Large intestine (tissue), 12 donors: Measurements from ENCODE around the gene ZCCHC14. TPM values are rescaled to one million over a fixed set of nuclear protein-coding genes. Genes with fewer than 3 reads are reported as not detected.
A peak's percentile ranks its signal among the peaks of the same experiment; 100 is the strongest.

ENCODE experiments used
- DNase-seq, 2 donors: peaks; one replicate each; pipeline versions ENCODE4 v3.0.0 to v3.0.0-alpha.2; 2013
- H3K27ac ChIP-seq: one replicate; pipeline ENCODE4 v1.5.1; 2013; ENCODE audit warnings: low read length
- H3K27me3 ChIP-seq: 2 replicates; pipeline ENCODE4 v1.6.1; 2013; ENCODE audit warnings: low read length; ENCODE audit not compliant: control insufficient read depth, insufficient read depth
- H3K36me3 ChIP-seq: 2 replicates; pipeline ENCODE4 v1.6.1; 2013; ENCODE audit warnings: low read length; ENCODE audit not compliant: control insufficient read depth, insufficient read depth
- H3K4me1 ChIP-seq: one replicate; pipeline ENCODE4 v1.6.1; 2013; ENCODE audit warnings: low read length; ENCODE audit not compliant: control insufficient read depth, insufficient read depth
- H3K4me3 ChIP-seq: one replicate; pipeline ENCODE4 v1.5.1; 2013; ENCODE audit warnings: low read length
- H3K9me3 ChIP-seq: one replicate; pipeline ENCODE4 v1.6.1; 2013; ENCODE audit warnings: mild to moderate bottlenecking, low read depth, low read length, moderate library complexity; ENCODE audit not compliant: control insufficient read depth
- WGBS: methylation state at CpG from one replicate; pipeline ENCODE4 v1.1.5; 2013; ENCODE audit warnings: low lambda C conversion rate; ENCODE audit not compliant: insufficient coverage; 5-methylcytosine and 5-hydroxymethylcytosine counted together
- long read RNA-seq, 11 donors: transcript quantifications; one replicate each; lab custom pipeline, GENCODE V29; 2026
- polyA plus RNA-seq: library from polyadenylated mRNA; unstranded; fragments of 120-200 nt; gene quantifications from one replicate; pipeline ENCODE4 v1.2.1, GENCODE V29; 2013

The ZCCHC14 gene
- 40.9 TPM for polyA plus RNA-seq
- long read RNA-seq, donor 1, result 0 reads
- long read RNA-seq, donor 2, full-length matches to known transcripts, result 3 of 3 reads
- long read RNA-seq, donor 2, partial matches to known transcripts, result 0 of 3 reads
- long read RNA-seq, donor 2, other reads (novel, unspliced or antisense), result 0 of 3 reads
- long read RNA-seq, donor 3, result 0 reads
- long read RNA-seq, donor 4, result 0 reads
- long read RNA-seq, donor 5, full-length matches to known transcripts, result 1 of 8 reads
- long read RNA-seq, donor 5, partial matches to known transcripts, result 7 of 8 reads
- long read RNA-seq, donor 5, other reads (novel, unspliced or antisense), result 0 of 8 reads
- long read RNA-seq, donor 6, result 0 reads
- long read RNA-seq, donor 7, partial matches to known transcripts, result 12 of 12 reads
- long read RNA-seq, donor 7, other reads (novel, unspliced or antisense), result 0 of 12 reads
- long read RNA-seq, donor 8, partial matches to known transcripts, result 10 of 10 reads
- long read RNA-seq, donor 8, other reads (novel, unspliced or antisense), result 0 of 10 reads
- long read RNA-seq, donor 9, result 0 reads
- long read RNA-seq, donor 10, partial matches to known transcripts, result 11 of 11 reads
- long read RNA-seq, donor 10, other reads (novel, unspliced or antisense), result 0 of 11 reads
- long read RNA-seq, donor 11, result 0 reads

- Histone ChIP-seq H3K9me3 (no peaks in the 10 kb centered on the region), H3K36me3 (no peaks in the 10 kb centered on the region), H3K27me3 (no peaks in the 10 kb centered on the region), H3K4me1 (peaks cover 48% of the 10 kb centered on the region), H3K4me3 (peak within 1 kb of the TSS; percentile 63), H3K27ac (peak within 1 kb of the TSS; percentile 20)
- WGBS, result no CpG with 5 or more reads among the region's 119 CpGs
- peak; percentile 99 to 100 for DNase-seq
Observed at GRCh38 chr16:87492721-87493607, at the start of gene ZCCHC14. Gene ZCCHC14, minus strand, starts transcription at chr16:87493024. Its CDS starts 786 bp downstream, at chr16:87492238.

- Histone ChIP-seq H3K27ac (no peak overlapping the region), H3K4me3 (no peak overlapping the region), H3K27me3 (no peaks in the 10 kb centered on the region), H3K4me1 (no peaks in the 10 kb centered on the region), H3K36me3 (no peaks in the 10 kb centered on the region), H3K9me3 (no peaks in the 10 kb centered on the region)
- no peak for DNase-seq
- 87% methylated on average over 4 of the region's 11 CpGs for WGBS
Observed at GRCh38 chr16:87541872-87542234, 49.0 kb upstream of the ZCCHC14 start.

DNA sequence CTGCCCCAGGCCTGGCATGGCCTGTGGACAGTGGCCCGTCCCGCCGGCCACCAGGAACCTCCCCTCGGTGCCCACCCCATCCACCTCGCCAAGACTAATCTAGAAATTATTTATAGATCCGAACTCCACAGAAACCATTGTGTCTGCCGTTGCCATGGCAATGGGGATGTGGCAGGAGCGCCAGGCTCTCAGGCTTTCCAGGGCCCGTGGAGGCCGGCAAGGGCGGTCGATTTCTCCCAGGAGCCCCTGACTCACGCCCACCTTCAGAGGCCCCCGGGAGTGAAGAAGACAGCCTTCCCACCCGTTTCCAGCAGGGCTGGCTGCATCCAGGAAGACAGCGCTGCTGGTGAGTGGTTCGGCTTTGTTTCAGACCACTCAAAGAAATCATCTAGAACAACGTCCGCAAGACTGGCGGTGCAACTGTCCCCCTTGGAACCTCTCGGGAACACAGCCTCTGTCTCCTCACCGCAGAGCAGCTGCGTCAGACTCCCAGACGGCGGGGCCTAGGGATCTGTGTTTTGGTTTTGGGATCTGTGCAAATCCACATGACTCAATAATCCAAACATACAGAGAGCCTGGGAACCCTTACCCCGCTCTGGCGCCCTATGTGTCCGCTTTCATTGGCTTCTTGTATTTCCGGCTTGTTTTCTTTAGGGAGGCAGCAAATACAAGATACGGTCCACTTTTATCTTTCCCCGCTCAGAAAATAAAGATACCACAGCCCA is 48.5 kb upstream of the ZCCHC14 start:
- H3K27me3 ChIP-seq, result no peaks in the 10 kb centered on the region
- H3K9me3 ChIP-seq, result no peaks in the 10 kb centered on the region
- H3K4me3 ChIP-seq, result no peak overlapping the region
- H3K27ac ChIP-seq, result peak overlapping the region; percentile 25
- DNase-seq, result peak in 1 of 2 donors; percentile 39
- 45% methylated on average over 5 of the region's 31 CpGs for WGBS
- no peaks in the 10 kb centered on the region for H3K36me3 ChIP-seq
- no peaks in the 10 kb centered on the region for H3K4me1 ChIP-seq

GRCh38 chr16:87540897-87541146 is 48.0 kb upstream of the ZCCHC14 start:
- no peak overlapping the region for H3K4me3 ChIP-seq
- no CpG with 5 or more reads among the region's 6 CpGs for WGBS

DNA sequence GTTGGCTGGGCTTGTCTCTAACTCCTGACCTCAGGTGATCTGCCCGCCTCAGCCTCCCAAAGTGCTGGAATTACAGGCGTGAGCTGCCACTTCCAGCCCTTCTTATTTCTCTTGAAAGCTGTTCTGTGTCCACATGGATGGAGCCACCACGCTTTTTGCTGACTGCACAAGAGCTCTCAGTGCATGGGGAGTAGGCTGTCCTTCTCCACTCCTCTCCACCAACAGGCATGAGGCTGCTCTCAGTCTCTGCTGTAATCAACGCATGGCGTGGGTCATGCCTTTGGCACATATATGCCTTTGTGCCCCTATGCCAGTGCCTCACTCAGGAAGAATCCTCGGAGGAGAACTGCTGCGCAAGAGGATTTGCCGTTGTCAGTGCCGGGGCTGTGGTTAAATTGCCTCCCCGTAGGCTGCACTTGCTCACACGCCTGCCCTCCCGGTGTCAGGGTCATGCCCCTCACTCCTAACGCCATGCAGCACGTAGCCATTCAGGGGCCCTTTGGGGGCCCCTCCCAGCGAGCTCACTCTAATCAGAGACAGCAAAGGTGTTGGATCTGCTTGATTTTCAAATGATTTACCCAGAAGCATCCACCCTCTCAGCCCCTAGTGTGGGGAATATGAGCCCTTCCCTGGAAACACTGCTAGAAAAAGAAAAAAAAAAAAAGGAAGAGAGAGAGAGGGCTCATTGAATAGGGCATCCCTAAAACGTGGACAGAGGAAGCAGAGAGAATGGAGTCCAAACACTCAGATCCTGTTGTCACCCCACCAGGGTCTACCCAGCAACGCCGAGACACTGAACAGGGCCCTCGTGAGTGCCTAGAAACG is 47.5 kb upstream of the ZCCHC14 start:
- Histone ChIP-seq H3K27me3 (no peaks in the 10 kb centered on the region), H3K9me3 (no peaks in the 10 kb centered on the region), H3K4me1 (no peaks in the 10 kb centered on the region), H3K4me3 (no peak overlapping the region), H3K36me3 (no peaks in the 10 kb centered on the region), H3K27ac (no peak overlapping the region)
- no peak for DNase-seq
- no CpG with 5 or more reads among the region's 20 CpGs for WGBS

More at GRCh38 chr16:87540897-87541146, 48.0 kb upstream of the ZCCHC14 start:
- Histone ChIP-seq H3K27me3 (no peaks in the 10 kb centered on the region), H3K4me1 (no peaks in the 10 kb centered on the region), H3K9me3 (no peaks in the 10 kb centered on the region), H3K27ac (no peak overlapping the region), H3K36me3 (no peaks in the 10 kb centered on the region)
- DNase-seq, result no peak

- WGBS, result 86% methylated on average over 3 of the region's 11 CpGs
- H3K27ac ChIP-seq, result no peak overlapping the region
Observed at GRCh38 chr16:87539113-87539512, 46.3 kb upstream of the ZCCHC14 start.

GRCh38 chr16:87538594-87538993 is 45.8 kb upstream of the ZCCHC14 start:
- Histone ChIP-seq H3K27ac (no peak overlapping the region), H3K27me3 (no peaks in the 10 kb centered on the region), H3K4me3 (no peak overlapping the region), H3K4me1 (no peaks in the 10 kb centered on the region), H3K9me3 (no peaks in the 10 kb centered on the region), H3K36me3 (no peaks in the 10 kb centered on the region)
- no CpG with 5 or more reads among the region's 11 CpGs for WGBS
- DNase-seq, result peak in 1 of 2 donors; percentile 48

More at GRCh38 chr16:87539113-87539512, 46.3 kb upstream of the ZCCHC14 start:
- H3K4me3 ChIP-seq, result no peak overlapping the region
- H3K9me3 ChIP-seq, result no peaks in the 10 kb centered on the region
- no peaks in the 10 kb centered on the region for H3K36me3 ChIP-seq
- no peaks in the 10 kb centered on the region for H3K4me1 ChIP-seq
- DNase-seq, result no peak
- no peaks in the 10 kb centered on the region for H3K27me3 ChIP-seq

GRCh38 chr16:87538160-87538559 is 45.3 kb upstream of the ZCCHC14 start:
- no peaks in the 10 kb centered on the region for H3K27me3 ChIP-seq
- H3K9me3 ChIP-seq, result peaks cover under 1% of the 10 kb centered on the region
- no peak for DNase-seq
- no peak overlapping the region for H3K27ac ChIP-seq
- H3K4me1 ChIP-seq, result no peaks in the 10 kb centered on the region
- 60% methylated on average over 1 of the region's 4 CpGs for WGBS
- H3K4me3 ChIP-seq, result no peak overlapping the region
- no peaks in the 10 kb centered on the region for H3K36me3 ChIP-seq

DNA sequence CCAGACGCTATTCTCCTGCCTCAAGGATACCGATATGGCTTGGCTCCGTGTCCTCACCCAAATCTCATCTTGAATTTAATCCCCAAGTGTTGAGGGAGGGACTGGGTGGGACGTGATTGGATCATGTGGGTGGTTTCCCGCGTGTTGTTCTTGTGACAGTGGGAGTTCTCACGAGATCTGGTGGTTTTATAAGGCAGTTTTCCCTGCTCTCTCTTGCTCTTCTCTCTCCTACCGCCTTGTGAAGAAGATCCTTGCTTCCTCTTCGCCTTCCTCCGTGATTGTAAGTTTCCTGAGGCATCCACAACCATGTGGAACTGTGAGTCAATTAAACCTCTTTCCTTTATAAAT is 43.9 kb upstream of the ZCCHC14 start:
- Histone ChIP-seq H3K9me3 (peaks cover 5% of the 10 kb centered on the region), H3K27me3 (no peaks in the 10 kb centered on the region), H3K4me3 (no peak overlapping the region), H3K4me1 (no peaks in the 10 kb centered on the region), H3K27ac (no peak overlapping the region), H3K36me3 (no peaks in the 10 kb centered on the region)
- WGBS, result 100% methylated on average over 1 of the region's 10 CpGs
- no peak for DNase-seq
